Activated naive CD8-positive, alpha-beta T cell (primary cell): Measurements from ENCODE around the gene MEGF6.
A peak's percentile ranks its signal among the peaks of the same experiment; 100 is the strongest.

Source experiments
- H3K27ac Mint-ChIP-seq: one replicate; pipeline ENCODE4 v1.8.0; 2021; ENCODE audit warnings: mixed read lengths
- H3K27me3 Mint-ChIP-seq: one replicate; pipeline ENCODE4 v1.8.0; 2021; ENCODE audit warnings: mixed read lengths
- H3K36me3 Mint-ChIP-seq: one replicate; pipeline ENCODE4 v1.8.0; 2021; ENCODE audit warnings: mixed read lengths
- H3K4me1 Mint-ChIP-seq: one replicate; pipeline ENCODE4 v1.8.0; 2021; ENCODE audit warnings: low read depth, mixed read lengths
- H3K4me3 Mint-ChIP-seq: one replicate; pipeline ENCODE4 v1.8.0; 2021; ENCODE audit warnings: mild to moderate bottlenecking, mixed read lengths
- H3K9me3 Mint-ChIP-seq: one replicate; pipeline ENCODE4 v1.8.0; 2021; ENCODE audit warnings: low read depth, mixed read lengths

The MEGF6 gene

DNA sequence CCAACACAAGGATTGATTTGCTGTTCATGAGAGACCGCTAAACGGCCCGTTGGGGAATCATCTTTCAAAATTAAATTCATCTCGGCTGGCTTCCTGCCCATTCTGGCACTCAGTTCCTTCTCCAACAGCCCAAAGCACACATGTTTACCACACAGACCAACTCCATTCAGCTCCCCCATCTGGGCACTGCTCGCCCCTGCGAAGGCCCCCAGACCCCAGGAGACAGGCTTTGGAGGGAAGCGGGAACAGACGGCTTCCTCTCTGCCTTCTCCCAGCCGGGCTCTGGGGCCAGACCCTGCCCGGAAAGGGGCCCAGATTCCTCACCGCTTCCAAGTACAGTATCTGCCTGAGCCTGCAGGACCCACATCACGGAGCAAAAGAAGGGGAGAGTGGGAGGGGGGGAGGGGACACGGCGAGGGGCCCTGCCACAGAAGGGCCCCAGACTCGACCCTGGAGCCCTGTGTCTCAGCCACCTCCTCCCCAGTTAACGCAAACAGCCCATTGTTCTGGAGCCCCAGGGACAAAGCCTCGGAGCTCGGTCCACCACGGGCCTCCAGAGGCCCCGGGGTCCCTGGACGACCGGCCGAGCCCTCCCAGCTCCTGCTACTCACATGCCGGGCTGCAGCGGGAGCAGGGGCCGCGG is 660 bp downstream of the MEGF6 start:
- no peak overlapping the region for H3K27ac Mint-ChIP-seq
- no peaks in the 10 kb centered on the region for H3K9me3 Mint-ChIP-seq
- H3K36me3 Mint-ChIP-seq: no peaks in the 10 kb centered on the region
- peak overlapping the region; percentile 65 for H3K4me3 Mint-ChIP-seq
- peaks cover 5% of the 10 kb centered on the region for H3K27me3 Mint-ChIP-seq
- peaks cover 4% of the 10 kb centered on the region for H3K4me1 Mint-ChIP-seq

DNA sequence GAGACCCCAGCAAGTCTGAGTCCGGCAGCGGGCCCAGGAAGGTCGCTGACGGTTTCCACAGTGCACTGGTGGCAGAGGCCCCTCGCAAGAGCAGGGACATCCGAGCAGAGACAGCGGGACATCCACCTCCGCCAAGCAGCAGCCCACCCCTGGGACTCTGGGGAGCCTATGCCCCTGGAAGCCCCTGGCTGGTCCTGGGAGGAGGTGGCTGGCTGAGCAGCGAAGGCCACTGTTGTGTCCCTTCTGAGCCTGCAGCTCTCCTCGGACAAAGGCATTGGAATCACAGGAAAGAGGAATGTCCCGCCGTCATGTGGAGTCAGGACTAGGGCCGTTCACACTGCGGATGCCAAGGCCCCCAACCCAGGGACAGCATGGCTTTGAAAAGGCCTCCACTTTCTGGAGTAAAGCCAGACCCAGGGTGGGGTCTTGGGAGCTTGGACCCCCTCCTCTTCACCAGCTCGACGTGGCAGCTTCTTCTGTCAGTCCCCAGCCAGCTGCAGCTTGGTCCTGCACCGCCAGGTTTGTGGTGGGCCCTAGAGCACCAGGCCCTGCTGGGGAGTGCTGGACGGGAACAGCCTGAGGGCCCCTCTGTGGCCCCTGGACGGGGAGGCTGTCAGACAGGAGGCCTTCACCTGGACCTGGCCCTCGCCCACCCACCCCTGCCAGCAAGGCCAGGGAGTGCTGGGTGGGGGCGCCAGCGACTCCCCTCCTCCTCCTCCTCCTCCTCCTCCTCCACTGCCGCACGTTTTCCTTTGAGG is 1.4 kb downstream of the MEGF6 start:
- Mint-ChIP-seq H3K27ac (no peak overlapping the region), H3K4me3 (peak overlapping the region; percentile 65), H3K4me1 (peaks cover 4% of the 10 kb centered on the region), H3K9me3 (no peaks in the 10 kb centered on the region), H3K36me3 (no peaks in the 10 kb centered on the region), H3K27me3 (peaks cover 5% of the 10 kb centered on the region)

DNA sequence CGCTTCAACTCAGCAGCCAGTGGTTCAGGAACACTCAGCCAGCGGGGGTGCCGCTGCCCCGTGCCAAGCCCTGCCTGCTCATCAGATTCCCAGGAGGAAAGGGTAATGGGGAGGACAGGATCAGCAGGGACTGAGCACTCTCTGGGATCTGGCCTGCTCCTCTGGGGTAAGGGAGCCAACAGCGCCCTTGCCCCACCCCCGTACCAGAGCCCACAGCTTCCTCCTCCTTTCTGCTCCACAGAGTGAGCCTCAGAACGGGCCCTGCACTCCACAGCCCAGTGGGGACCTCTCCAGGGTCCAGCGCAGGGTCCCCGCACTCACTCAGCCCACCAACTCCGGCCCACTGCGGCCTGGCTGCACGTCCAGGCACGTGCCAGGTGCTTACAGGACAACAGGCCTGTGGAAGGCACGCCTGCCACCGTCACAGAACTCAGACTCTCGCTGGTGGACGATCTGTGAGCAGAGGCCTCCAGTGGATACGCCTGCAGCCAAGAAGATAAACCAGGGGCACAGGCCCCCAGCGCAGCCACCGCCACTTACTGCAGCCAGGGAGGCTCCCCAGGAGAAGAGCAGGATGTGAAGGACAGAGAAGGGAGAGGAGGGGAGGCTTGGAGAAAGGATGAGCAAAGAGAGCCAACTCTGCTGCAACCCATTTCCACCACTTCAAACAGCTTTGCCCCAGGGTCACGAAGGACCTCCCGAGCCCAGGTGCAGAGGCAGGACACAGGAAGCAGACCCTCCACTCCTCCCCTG is 2.1 kb downstream of the MEGF6 start:
- peaks cover 4% of the 10 kb centered on the region for H3K4me1 Mint-ChIP-seq

DNA sequence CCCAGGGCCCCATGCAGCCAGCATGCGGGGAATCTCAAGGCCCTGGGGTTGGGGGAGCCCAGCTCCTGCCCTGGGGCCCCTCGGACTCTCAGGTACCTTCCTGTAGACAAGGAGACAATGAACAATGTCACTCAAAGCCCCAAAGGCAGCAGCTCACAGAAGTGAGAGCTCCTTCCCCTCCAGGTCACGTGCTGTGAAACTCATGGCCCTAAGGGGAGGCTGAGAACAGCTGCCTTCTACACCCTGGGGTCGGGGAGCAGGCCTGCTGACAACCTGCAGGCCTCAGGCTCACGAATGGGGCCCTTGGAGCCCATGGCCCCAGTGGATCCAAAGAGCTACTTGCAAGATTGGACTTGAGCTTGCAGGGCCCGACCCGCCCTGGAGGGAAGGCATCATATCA is 3.2 kb downstream of the MEGF6 start:
- peaks cover 5% of the 10 kb centered on the region for H3K27me3 Mint-ChIP-seq
- H3K4me1 Mint-ChIP-seq: peaks cover 4% of the 10 kb centered on the region
- H3K27ac Mint-ChIP-seq: no peak overlapping the region
- no peak overlapping the region for H3K4me3 Mint-ChIP-seq
- H3K9me3 Mint-ChIP-seq: no peaks in the 10 kb centered on the region
- H3K36me3 Mint-ChIP-seq: no peaks in the 10 kb centered on the region

More for the DNA sequence above, 2.1 kb downstream of the MEGF6 start:
- no peaks in the 10 kb centered on the region for H3K9me3 Mint-ChIP-seq
- H3K4me3 Mint-ChIP-seq: peak overlapping the region; percentile 27
- no peaks in the 10 kb centered on the region for H3K36me3 Mint-ChIP-seq
- peaks cover 5% of the 10 kb centered on the region for H3K27me3 Mint-ChIP-seq
- H3K27ac Mint-ChIP-seq: no peak overlapping the region

DNA sequence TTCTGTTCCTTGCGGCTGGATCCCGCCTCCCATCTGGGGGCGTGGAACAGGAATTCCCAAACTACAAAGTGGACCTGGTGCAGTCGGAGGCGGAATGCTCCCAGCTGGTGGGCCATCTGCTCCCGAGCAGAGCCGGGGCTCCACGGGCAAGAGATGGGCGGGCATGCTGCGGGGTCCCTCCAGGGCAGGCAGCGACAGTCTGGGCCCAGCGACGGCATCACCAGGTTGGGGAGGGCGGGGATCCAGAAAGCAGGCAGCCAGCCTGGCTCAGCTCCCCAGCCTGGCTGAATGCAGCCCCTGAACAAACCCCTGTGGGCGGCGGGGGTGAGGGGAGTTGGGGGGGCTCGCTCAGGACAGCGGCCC is 3.6 kb downstream of the MEGF6 start:
- Mint-ChIP-seq H3K4me1 (peaks cover 4% of the 10 kb centered on the region), H3K9me3 (no peaks in the 10 kb centered on the region), H3K27ac (no peak overlapping the region), H3K36me3 (no peaks in the 10 kb centered on the region), H3K27me3 (peaks cover 5% of the 10 kb centered on the region), H3K4me3 (no peak overlapping the region)

DNA sequence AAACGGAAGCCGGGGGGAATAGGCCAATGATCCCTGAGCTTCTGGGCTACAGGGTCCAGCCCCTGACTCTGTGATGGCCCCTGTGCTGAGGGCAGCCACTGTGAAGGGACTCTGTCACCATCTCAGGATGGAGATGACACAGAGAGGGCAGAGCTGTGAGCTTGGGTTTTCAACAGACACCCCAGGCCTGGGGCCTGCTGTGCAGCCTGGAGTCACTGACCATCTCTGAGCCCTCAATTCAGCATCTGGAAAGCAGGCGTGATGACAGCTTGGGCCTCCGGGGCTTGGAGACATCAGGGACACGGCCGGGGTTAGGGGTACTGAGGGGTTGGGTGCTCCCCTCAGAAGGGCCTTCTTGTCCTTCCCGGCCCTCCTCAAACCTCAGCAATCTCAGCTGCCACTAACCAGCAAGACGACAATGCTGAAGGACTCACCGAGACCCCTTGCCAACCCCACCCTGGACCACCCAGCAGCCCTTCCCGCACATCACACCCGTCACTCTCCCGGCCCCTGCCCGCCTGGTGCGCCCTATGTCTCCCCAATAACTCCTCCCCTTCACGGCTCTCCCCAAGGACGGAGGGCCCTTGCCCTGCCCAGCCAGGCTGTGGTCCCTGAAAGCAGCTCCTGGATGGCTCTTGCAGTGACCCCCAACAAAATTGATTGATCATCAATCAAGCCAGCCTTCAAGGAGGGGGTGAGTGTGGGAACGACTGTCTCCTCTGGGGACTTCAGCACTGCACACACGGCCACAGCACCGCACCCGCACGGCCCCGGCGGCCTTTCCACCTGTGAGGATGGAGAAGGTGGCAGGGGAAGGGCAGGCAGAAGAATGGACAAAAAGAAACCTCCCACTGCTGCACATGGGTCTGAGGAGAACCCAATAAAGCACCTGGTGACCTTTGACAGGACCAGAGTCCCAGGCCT is 4.3 kb downstream of the MEGF6 start:
- Mint-ChIP-seq H3K27ac (no peak overlapping the region), H3K4me1 (peaks cover 4% of the 10 kb centered on the region), H3K4me3 (no peak overlapping the region), H3K36me3 (no peaks in the 10 kb centered on the region), H3K27me3 (peaks cover 5% of the 10 kb centered on the region), H3K9me3 (no peaks in the 10 kb centered on the region)

DNA sequence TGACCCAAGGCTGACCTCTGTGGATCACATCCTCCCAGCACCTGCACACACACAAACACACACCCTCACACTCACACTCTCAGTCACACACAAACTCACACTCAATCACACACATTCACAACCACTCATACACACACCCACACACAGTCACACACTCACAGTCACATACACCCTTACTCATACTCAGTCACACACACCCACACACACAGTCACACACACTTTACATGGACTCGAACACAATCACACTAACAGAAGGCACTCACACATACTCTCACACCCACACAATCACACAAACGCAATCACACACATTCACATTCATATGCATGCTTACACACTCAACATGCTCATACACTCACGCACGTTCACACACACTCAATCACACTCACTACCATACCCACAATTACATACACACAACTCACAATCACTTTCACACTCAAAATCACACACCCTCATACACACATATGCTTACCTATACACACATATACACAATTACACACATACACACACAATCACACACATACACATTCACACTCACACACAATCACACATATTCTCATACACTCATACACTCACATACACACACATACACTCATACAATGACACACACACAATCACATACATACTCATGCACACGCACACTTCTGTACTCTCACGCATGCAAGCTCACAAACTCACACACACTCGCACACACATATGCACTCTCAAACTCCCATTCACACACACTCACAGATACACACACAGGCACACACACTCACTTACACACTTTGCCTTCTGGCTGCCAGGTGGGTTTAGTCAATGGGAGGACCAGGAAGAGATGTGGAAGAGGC is 6.1 kb downstream of the MEGF6 start:
- H3K9me3 Mint-ChIP-seq: no peaks in the 10 kb centered on the region
- no peak overlapping the region for H3K4me3 Mint-ChIP-seq
- H3K4me1 Mint-ChIP-seq: no peaks in the 10 kb centered on the region
- peaks cover 3% of the 10 kb centered on the region for H3K27me3 Mint-ChIP-seq
- H3K27ac Mint-ChIP-seq: no peak overlapping the region
- no peaks in the 10 kb centered on the region for H3K36me3 Mint-ChIP-seq

DNA sequence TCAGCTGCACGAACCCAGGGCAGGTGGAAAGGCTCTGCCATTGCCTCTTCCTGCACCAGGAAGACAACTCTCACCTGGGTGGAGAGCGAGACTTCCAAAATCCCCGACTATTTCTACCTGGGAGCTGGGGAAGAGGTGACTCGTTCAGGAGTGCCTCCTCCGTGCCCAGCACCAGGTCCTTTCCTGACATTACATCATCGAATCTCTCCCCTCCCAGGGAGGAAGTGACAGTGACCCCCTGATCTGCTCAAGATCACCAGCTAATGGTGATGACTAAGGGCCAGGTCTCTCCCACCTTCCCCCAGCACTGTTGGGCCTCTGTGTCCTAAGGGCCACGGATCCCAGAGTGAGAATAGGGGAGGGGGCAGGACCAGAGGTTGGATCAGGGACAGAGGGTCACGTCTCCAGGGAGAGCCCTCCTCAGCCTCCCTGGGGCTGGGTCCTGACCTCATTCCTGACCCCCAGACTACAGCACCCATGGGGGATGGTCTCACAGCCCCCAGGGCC is 6.8 kb downstream of the MEGF6 start:
- H3K27me3 Mint-ChIP-seq: peaks cover 3% of the 10 kb centered on the region
- no peaks in the 10 kb centered on the region for H3K36me3 Mint-ChIP-seq
- no peak overlapping the region for H3K4me3 Mint-ChIP-seq
- H3K27ac Mint-ChIP-seq: no peak overlapping the region
- no peaks in the 10 kb centered on the region for H3K9me3 Mint-ChIP-seq
- no peaks in the 10 kb centered on the region for H3K4me1 Mint-ChIP-seq

DNA sequence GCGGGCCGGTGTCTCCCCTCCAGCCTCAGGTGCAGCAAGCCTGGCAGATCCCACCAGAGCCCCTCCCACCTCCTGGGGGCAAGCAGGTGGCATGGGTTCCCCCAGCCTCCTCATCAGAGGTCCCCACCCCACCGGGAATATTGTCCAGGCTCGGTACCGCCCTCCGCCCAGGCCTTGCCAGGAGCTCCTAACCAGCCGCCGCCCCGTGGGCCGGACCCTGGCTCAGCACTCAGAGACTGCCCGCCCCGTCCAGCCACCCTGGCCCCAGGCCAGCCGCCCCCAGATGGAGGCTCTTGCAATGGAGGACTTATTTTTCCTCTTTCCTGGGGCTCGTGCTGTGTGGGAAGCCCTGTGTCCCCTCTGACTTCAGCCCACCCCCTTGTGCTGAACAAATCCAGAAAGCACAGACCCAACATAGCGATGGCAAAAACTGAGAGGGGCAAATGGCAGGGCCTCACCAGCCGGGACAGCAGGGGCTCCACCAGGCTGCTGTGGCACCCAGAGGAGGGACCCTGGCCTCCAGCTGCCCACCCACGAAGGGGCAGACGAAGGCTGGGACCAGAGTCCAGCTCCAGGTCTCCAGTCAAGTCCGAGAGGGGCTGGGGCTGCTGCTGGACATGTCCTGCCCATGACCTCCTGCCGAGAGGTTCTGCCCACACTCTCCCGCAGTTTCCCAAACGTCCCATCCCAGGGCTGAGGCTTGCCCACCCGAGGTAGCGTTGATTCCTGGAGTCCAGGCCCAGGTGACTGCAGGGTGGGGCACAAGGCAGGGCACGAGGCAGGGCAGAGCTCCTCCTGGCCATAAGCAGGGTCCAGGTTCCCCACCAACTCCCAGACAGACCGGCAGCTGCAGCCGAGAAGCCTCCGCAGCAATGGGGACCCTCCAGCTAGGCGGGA is 7.5 kb downstream of the MEGF6 start:
- Mint-ChIP-seq H3K36me3 (no peaks in the 10 kb centered on the region), H3K4me1 (peaks cover 2% of the 10 kb centered on the region), H3K9me3 (no peaks in the 10 kb centered on the region), H3K4me3 (no peak overlapping the region), H3K27ac (no peak overlapping the region), H3K27me3 (no peaks in the 10 kb centered on the region)

DNA sequence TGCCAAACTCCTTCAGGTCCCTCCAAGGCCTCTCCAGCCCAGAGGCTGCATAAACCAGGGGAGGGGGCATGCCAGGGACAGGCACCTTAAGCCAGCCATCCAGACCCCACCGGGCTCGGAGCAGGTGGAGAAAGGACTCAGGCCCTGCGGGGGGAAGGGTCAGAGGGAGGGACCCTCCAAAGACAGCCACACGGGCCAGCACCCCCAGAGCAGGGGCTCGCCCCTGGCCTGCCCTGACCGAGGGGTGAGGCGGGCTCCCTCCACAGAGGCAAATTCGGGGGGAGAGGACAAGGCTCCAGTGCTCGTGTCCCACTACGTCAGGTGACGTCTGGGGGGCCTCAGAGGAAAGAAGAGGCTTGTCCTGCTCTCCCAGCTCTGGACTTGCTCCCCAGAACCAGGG is 8.2 kb downstream of the MEGF6 start:
- no peak overlapping the region for H3K4me3 Mint-ChIP-seq
- peaks cover 5% of the 10 kb centered on the region for H3K4me1 Mint-ChIP-seq
- no peaks in the 10 kb centered on the region for H3K36me3 Mint-ChIP-seq
- no peaks in the 10 kb centered on the region for H3K9me3 Mint-ChIP-seq
- H3K27ac Mint-ChIP-seq: no peak overlapping the region
- no peaks in the 10 kb centered on the region for H3K27me3 Mint-ChIP-seq

DNA sequence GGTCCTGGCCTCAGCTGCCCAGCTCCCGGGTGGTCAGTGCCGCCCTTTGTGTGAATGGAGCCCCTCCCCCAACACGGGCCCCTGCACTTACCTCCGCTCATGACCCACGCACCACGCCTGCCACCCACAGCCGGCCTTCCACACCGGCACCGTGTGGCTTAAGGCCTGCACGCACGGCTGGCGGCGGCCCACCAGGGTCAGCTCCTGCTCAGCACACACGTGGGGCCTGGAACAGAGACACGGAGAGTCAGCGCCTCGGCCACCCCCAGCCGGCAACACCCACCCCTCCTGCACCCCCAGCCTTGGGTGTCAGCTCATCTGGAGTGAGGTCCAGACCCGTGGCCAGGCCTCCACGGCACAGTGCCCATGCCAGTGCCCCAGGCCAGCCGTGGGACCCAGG is 8.9 kb downstream of the MEGF6 start:
- Mint-ChIP-seq H3K4me3 (no peak overlapping the region), H3K27ac (no peak overlapping the region), H3K9me3 (no peaks in the 10 kb centered on the region), H3K36me3 (no peaks in the 10 kb centered on the region), H3K4me1 (peaks cover 11% of the 10 kb centered on the region), H3K27me3 (no peaks in the 10 kb centered on the region)

DNA sequence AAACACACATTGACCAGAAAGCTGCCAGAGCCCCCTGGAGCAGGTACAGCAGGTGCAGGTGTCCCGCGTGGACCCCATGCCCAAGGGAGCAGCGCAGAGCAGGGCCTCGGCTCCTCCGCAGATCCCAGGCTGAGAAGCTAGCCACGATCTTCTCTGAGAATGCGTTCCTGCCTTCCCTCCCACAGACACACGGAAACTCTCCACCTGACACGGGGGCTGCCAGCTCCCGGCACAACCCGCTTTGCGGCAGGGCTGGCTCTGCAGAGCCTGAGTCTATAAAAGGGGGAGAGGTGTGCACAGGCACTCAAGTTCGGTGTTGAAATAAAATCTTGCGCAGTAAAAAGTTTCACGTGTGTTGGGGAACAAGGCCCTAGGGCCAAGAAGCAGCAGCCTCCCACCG is 9.6 kb downstream of the MEGF6 start:
- Mint-ChIP-seq H3K36me3 (no peaks in the 10 kb centered on the region), H3K27me3 (no peaks in the 10 kb centered on the region), H3K27ac (no peak overlapping the region), H3K4me1 (peaks cover 15% of the 10 kb centered on the region), H3K4me3 (no peak overlapping the region), H3K9me3 (no peaks in the 10 kb centered on the region)

DNA sequence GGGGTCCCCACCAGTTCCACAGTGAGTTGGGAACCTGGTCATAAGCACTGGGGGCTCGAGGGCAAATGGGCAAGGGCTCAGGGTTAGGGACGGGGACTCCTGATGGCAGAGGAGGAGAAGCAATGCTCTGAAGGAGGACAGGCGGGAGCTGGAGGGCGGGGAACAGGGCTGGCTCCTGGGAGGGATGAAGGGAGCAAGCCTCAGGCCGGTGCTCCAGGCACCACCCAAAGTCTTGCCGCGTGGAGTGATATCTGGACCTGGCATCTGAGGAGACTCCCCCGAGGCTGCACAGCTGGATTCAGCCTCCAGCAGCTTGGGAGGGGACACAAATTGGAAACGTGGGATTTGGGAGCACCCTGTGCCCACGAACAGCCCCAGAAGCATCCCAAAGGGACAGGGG is 11.0 kb downstream of the MEGF6 start:
- H3K36me3 Mint-ChIP-seq: no peaks in the 10 kb centered on the region
- H3K27me3 Mint-ChIP-seq: no peaks in the 10 kb centered on the region
- no peaks in the 10 kb centered on the region for H3K9me3 Mint-ChIP-seq
- no peak overlapping the region for H3K27ac Mint-ChIP-seq
- no peak overlapping the region for H3K4me3 Mint-ChIP-seq
- H3K4me1 Mint-ChIP-seq: peaks cover 15% of the 10 kb centered on the region
